ENCODE measurements around the gene MAPRE2.

DNA sequence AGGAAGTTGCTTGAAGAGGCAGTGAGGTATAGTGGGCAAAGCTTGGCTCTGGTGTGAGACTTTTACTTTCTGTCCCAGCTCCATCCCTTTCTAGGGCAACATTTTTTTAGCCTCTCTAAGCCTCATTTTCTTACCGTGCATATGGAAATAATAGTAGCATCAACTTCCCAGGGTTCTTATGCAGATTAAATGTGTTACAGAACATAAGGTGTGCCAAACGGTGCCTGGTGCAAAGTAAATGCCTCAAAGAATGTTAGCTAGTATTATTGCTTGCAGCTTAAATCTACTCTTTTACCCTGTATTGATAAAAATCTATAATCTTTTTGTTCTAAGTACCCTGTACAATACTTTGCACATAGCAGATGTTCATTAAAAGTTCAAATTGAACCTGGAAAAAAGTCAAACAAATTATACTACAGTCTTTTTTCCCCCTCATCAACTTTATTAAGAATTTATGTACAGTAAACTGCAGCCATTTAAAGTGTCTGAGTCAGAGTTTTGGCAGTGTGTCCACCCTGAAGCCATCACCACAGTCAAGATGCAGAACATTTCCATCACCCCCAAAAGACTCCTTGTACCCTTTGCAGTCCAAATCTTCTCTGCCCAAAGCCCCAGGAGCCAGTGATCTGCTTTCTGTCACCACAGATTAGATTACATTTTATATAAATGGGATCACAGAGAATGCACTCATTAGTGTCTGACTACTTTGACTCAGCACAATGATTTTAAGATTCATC is 10.6 kb downstream of the MAPRE2 start:
- TF ChIP-seq CREB1 (IDR thresholded peaks at IDR 0.05; ENCODE audit: low read depth) (no peak), EP300 (IDR thresholded peaks at IDR 0.05; ENCODE audit: borderline replicate concordance) (no peak), NFIC (IDR thresholded peaks at IDR 0.05) (no peak), TAF1 (IDR thresholded peaks at IDR 0.05; ENCODE audit: low read depth) (no peak), TEAD4 (IDR thresholded peaks at IDR 0.05) (no peak), YY1 (IDR thresholded peaks at IDR 0.05; ENCODE audit: low read depth) (no peak), RAD21 (IDR thresholded peaks at IDR 0.05; ENCODE audit: low read depth) (no peak), EGR1 (IDR thresholded peaks at IDR 0.05) (no peak), ZBTB7A (IDR thresholded peaks at IDR 0.05; ENCODE audit: low read depth) (no peak)
- TF ChIP-seq, protein P1, sequence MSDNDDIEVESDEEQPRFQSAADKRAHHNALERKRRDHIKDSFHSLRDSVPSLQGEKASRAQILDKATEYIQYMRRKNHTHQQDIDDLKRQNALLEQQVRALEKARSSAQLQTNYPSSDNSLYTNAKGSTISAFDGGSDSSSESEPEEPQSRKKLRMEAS (IDR thresholded peaks at IDR 0.05) = no peak
- TF ChIP-seq, protein P2, sequence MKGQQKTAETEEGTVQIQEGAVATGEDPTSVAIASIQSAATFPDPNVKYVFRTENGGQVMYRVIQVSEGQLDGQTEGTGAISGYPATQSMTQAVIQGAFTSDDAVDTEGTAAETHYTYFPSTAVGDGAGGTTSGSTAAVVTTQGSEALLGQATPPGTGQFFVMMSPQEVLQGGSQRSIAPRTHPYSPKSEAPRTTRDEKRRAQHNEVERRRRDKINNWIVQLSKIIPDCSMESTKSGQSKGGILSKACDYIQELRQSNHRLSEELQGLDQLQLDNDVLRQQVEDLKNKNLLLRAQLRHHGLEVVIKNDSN (IDR thresholded peaks at IDR 0.05) = no peak
- TF ChIP-seq, protein P3, sequence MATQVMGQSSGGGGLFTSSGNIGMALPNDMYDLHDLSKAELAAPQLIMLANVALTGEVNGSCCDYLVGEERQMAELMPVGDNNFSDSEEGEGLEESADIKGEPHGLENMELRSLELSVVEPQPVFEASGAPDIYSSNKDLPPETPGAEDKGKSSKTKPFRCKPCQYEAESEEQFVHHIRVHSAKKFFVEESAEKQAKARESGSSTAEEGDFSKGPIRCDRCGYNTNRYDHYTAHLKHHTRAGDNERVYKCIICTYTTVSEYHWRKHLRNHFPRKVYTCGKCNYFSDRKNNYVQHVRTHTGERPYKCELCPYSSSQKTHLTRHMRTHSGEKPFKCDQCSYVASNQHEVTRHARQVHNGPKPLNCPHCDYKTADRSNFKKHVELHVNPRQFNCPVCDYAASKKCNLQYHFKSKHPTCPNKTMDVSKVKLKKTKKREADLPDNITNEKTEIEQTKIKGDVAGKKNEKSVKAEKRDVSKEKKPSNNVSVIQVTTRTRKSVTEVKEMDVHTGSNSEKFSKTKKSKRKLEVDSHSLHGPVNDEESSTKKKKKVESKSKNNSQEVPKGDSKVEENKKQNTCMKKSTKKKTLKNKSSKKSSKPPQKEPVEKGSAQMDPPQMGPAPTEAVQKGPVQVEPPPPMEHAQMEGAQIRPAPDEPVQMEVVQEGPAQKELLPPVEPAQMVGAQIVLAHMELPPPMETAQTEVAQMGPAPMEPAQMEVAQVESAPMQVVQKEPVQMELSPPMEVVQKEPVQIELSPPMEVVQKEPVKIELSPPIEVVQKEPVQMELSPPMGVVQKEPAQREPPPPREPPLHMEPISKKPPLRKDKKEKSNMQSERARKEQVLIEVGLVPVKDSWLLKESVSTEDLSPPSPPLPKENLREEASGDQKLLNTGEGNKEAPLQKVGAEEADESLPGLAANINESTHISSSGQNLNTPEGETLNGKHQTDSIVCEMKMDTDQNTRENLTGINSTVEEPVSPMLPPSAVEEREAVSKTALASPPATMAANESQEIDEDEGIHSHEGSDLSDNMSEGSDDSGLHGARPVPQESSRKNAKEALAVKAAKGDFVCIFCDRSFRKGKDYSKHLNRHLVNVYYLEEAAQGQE (IDR thresholded peaks at IDR 0.05; ENCODE audit: low read depth) = no peak
